Right atrium auricular region (tissue), 2 donors: Measurements from ENCODE around the gene SNAPC4. TPM values are rescaled to one million over a fixed set of nuclear protein-coding genes. Genes with fewer than 3 reads are reported as not detected.

Experiments
- DNase-seq: peaks from one replicate; pipeline ENCODE4 v3.0.0-alpha.2; 2019; ENCODE audit warnings: low spot score
- H3K27ac ChIP-seq, 2 donors: fragments of 200-600 bp; sonication (generic); 1 replicate in 1 of 2; 2 replicates in 1 of 2; pipeline ENCODE4 v1.5.1; 2016 to 2019
- H3K27me3 ChIP-seq, 2 donors: fragments of 200-600 bp; sonication (generic); one replicate each; pipeline versions ENCODE4 v1.5.1 to v1.6.0; 2017 to 2019
- H3K36me3 ChIP-seq: fragments of 200-600 bp; sonication (generic); one replicate; pipeline ENCODE4 v1.5.1; 2016
- H3K4me1 ChIP-seq, 2 donors: fragments of 200-600 bp; sonication (generic); one replicate each; pipeline versions ENCODE4 v1.5.1 to v1.6.0; 2017 to 2019
- H3K4me3 ChIP-seq, 2 donors: fragments of 200-600 bp; sonication (generic); 1 replicate in 1 of 2; 2 replicates in 1 of 2; pipeline ENCODE4 v1.5.1; 2017 to 2019; ENCODE audit warnings: mild to moderate bottlenecking in 1 of 2, moderate library complexity in 1 of 2
- H3K9me3 ChIP-seq, 2 donors: fragments of 200-600 bp; sonication (generic); one replicate each; pipeline ENCODE4 v1.5.1; 2019
- total RNA-seq, 2 donors: library from RNA; depleted of rRNA; stranded (reverse); fragments of >200 nt; gene quantifications; one replicate each; pipeline ENCODE4 v1.1.0, GENCODE V29; 2016
- TF ChIP-seq, protein P1 (sequence below), 2 donors: fragments of 200-600 bp; sonication (generic); IDR thresholded peaks; one replicate each; pipeline ENCODE4 v1.5.1; 2019; ENCODE audit warnings: antibody characterized with exemption in 2 of 2

SNAPC4 gene
- total RNA-seq, 2 donors from 2014 or later: 2.5 to 4.4 TPM

- TF ChIP-seq, protein P1, sequence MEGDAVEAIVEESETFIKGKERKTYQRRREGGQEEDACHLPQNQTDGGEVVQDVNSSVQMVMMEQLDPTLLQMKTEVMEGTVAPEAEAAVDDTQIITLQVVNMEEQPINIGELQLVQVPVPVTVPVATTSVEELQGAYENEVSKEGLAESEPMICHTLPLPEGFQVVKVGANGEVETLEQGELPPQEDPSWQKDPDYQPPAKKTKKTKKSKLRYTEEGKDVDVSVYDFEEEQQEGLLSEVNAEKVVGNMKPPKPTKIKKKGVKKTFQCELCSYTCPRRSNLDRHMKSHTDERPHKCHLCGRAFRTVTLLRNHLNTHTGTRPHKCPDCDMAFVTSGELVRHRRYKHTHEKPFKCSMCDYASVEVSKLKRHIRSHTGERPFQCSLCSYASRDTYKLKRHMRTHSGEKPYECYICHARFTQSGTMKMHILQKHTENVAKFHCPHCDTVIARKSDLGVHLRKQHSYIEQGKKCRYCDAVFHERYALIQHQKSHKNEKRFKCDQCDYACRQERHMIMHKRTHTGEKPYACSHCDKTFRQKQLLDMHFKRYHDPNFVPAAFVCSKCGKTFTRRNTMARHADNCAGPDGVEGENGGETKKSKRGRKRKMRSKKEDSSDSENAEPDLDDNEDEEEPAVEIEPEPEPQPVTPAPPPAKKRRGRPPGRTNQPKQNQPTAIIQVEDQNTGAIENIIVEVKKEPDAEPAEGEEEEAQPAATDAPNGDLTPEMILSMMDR (IDR thresholded peaks at IDR 0.05): no peak
- no peak for DNase-seq
- Histone ChIP-seq H3K4me3 (no peak overlapping the region), H3K27me3 (no peaks in the 10 kb centered on the region), H3K9me3 (no peaks in the 10 kb centered on the region), H3K27ac (no peak overlapping the region), H3K4me1 (peaks cover 0 to 25% of the 10 kb centered on the region in 2 donors), H3K36me3 (no peaks in the 10 kb centered on the region)
Measured at GRCh38 chr9:136368190-136368589, 31.8 kb downstream of the SNAPC4 start.

DNA sequence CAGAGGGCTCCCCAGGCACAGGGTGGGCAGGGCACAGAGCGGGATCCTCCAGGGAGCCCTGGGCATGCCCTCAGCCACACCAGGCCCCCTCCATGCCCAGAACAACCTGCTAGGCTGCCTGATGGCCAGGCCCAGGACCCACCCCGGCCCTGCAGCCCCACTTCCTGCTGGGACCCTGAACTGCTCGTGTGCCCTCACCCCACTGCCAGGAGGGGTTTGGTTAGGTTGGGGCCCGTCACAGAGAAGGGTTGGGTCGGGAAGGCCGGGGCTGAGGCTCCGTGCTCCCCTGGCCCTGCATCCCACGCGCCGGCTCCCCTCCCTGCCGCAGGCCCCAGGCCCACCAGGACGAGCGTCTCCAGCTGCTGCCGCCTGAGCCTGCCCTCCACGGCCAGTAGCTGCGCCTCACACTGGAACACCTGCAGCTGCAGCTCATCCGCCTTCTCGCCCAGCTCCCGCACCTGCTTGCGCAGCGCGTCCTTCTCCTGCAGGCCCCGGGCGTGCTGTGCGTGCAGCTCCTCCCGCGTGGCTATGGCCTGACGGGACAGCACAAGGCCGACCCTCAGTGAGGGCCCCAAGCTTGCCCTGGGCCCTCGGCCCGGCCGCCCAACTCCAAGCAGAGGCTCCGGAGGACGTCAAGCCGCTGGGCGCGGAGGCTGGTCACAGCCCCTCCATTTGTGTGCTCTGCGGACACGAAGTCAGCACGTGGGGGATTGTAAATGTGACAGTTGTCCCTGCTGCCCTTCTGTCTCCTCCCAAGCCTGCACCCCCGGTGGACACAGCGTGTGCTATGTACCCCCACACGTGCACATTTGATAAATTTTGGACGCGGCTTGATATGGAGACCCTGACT, 32.4 kb downstream of the SNAPC4 start:
- Histone ChIP-seq H3K4me3 (no peak overlapping the region), H3K27me3 (no peaks in the 10 kb centered on the region), H3K27ac (no peak overlapping the region), H3K9me3 (no peaks in the 10 kb centered on the region), H3K36me3 (no peaks in the 10 kb centered on the region), H3K4me1 (peaks cover 0 to 23% of the 10 kb centered on the region in 2 donors)
- TF ChIP-seq, protein P1 (IDR thresholded peaks at IDR 0.05): no peak
- DNase-seq: no peak

DNA sequence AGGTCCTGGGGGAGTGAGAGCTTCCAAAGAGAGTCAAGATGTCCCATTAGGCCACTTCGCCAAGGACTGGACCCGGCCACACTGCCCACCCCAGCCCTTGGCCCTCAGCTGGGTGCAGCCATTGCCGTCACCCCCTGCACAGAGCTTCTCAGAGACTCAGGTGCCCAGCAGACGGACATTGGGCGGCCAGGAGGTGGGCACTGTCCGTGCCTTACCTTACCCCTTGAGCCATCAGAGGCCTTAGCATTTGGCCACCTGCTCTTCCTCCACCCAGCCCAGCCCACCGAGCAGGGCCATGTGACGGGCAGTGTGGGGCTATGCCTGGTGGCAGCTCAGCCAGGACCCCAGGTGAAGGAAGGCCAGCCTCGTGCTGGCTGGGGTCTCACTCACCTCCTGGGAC, 33.1 kb downstream of the SNAPC4 start:
- H3K27me3 ChIP-seq: no peaks in the 10 kb centered on the region
- H3K4me3 ChIP-seq: no peak overlapping the region
- no peaks in the 10 kb centered on the region for H3K36me3 ChIP-seq
- H3K4me1 ChIP-seq: peaks cover 0 to 24% of the 10 kb centered on the region in 2 donors
- no peak for DNase-seq
- no peaks in the 10 kb centered on the region for H3K9me3 ChIP-seq
- TF ChIP-seq, protein P1 (IDR thresholded peaks at IDR 0.05): no peak
- no peak overlapping the region for H3K27ac ChIP-seq

- TF ChIP-seq, protein P1 (IDR thresholded peaks at IDR 0.05): no peak
- H3K4me1 ChIP-seq: peaks cover 0 to 33% of the 10 kb centered on the region in 2 donors
- no peak overlapping the region for H3K27ac ChIP-seq
- H3K4me3 ChIP-seq: no peak overlapping the region
- no peaks in the 10 kb centered on the region for H3K9me3 ChIP-seq
- DNase-seq: no peak
- no peaks in the 10 kb centered on the region for H3K36me3 ChIP-seq
- H3K27me3 ChIP-seq: no peaks in the 10 kb centered on the region
Measured at GRCh38 chr9:136365775-136366222, 34.2 kb downstream of the SNAPC4 start.

GRCh38 chr9:136364942-136365774, 34.8 kb downstream of the SNAPC4 start:
- no peaks in the 10 kb centered on the region for H3K9me3 ChIP-seq
- H3K27ac ChIP-seq: no peak overlapping the region
- no peaks in the 10 kb centered on the region for H3K27me3 ChIP-seq
- H3K4me3 ChIP-seq: no peak overlapping the region
- no peak for DNase-seq
- no peaks in the 10 kb centered on the region for H3K36me3 ChIP-seq
- TF ChIP-seq, protein P1 (IDR thresholded peaks at IDR 0.05): no peak
- peaks cover 0 to 39% of the 10 kb centered on the region in 2 donors for H3K4me1 ChIP-seq
